Measurements from ENCODE around the gene TRAF2. TPM values are rescaled to one million over a fixed set of nuclear protein-coding genes. Genes with fewer than 3 reads are reported as not detected.

The TRAF2 gene
- total and polyA plus RNA-seq, 2 of the 13 experiments (the other 11 are each of a cell fraction or from before 2014, with no cell fraction given): 12.4 to 13.6 TPM

- TF ChIP-seq BRCA1 (CRISPR knock-in tag; IDR thresholded peaks at IDR 0.05): no peak
- no peak for TF ChIP-seq SP5 (CRISPR knock-in tag; IDR thresholded peaks at IDR 0.05; ENCODE audit: borderline replicate concordance, low read depth)
- TF ChIP-seq, protein P1, sequence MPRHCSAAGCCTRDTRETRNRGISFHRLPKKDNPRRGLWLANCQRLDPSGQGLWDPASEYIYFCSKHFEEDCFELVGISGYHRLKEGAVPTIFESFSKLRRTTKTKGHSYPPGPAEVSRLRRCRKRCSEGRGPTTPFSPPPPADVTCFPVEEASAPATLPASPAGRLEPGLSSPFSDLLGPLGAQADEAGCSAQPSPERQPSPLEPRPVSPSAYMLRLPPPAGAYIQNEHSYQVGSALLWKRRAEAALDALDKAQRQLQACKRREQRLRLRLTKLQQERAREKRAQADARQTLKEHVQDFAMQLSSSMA (CRISPR knock-in tag; IDR thresholded peaks at IDR 0.05): no peak
- peak; percentile 2; the same call in 1 of the 2 replicates for TF ChIP-seq RAD21 (CRISPR knock-in tag; IDR thresholded peaks at IDR 0.05)
- 0 out of 2 replicates have a peak, but pooled peaks have one; percentile 23 for TF ChIP-seq ZNF44 (CRISPR knock-in tag; IDR thresholded peaks at IDR 0.05)
- TF ChIP-seq, protein P2, sequence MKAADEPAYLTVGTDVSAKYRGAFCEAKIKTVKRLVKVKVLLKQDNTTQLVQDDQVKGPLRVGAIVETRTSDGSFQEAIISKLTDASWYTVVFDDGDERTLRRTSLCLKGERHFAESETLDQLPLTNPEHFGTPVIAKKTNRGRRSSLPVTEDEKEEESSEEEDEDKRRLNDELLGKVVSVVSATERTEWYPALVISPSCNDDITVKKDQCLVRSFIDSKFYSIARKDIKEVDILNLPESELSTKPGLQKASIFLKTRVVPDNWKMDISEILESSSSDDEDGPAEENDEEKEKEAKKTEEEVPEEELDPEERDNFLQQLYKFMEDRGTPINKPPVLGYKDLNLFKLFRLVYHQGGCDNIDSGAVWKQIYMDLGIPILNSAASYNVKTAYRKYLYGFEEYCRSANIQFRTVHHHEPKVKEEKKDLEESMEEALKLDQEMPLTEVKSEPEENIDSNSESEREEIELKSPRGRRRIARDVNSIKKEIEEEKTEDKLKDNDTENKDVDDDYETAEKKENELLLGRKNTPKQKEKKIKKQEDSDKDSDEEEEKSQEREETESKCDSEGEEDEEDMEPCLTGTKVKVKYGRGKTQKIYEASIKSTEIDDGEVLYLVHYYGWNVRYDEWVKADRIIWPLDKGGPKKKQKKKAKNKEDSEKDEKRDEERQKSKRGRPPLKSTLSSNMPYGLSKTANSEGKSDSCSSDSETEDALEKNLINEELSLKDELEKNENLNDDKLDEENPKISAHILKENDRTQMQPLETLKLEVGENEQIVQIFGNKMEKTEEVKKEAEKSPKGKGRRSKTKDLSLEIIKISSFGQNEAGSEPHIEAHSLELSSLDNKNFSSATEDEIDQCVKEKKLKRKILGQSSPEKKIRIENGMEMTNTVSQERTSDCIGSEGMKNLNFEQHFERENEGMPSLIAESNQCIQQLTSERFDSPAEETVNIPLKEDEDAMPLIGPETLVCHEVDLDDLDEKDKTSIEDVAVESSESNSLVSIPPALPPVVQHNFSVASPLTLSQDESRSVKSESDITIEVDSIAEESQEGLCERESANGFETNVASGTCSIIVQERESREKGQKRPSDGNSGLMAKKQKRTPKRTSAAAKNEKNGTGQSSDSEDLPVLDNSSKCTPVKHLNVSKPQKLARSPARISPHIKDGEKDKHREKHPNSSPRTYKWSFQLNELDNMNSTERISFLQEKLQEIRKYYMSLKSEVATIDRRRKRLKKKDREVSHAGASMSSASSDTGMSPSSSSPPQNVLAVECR (CRISPR knock-in tag; IDR thresholded peaks at IDR 0.05; ENCODE audit: borderline replicate concordance): 0 out of 2 replicates have a peak, but pooled peaks have one; percentile 7
- 0 out of 2 replicates have a peak, but pooled peaks have one; percentile 18 for TF ChIP-seq TOE1 (CRISPR knock-in tag; IDR thresholded peaks at IDR 0.05)
- no peak for TF ChIP-seq GATA4 (IDR thresholded peaks at IDR 0.05; ENCODE audit: borderline replicate concordance, low read depth)
- no peak for TF ChIP-seq ZNF609 (CRISPR knock-in tag; IDR thresholded peaks at IDR 0.05; ENCODE audit: borderline replicate concordance)
- no peak for TF ChIP-seq ZNF570 (CRISPR knock-in tag; IDR thresholded peaks at IDR 0.05; ENCODE audit: borderline replicate concordance)
- no peak for TF ChIP-seq ASH2L (IDR thresholded peaks at IDR 0.05; ENCODE audit: insufficient read length, low read depth, low read length)
- TF ChIP-seq TARDBP (CRISPR knock-in tag; IDR thresholded peaks at IDR 0.05): no peak
- no peak for TF ChIP-seq ZMYM2 (CRISPR knock-in tag; IDR thresholded peaks at IDR 0.05)
- TF ChIP-seq YEATS2 (CRISPR knock-in tag; IDR thresholded peaks at IDR 0.05; ENCODE audit: borderline replicate concordance): no peak
- TF ChIP-seq BCL3 (CRISPR knock-in tag; IDR thresholded peaks at IDR 0.05): 0 out of 2 replicates have a peak, but pooled peaks have one; percentile 17
- 0 out of 2 replicates have a peak, but pooled peaks have one; percentile 18 for TF ChIP-seq HNRNPL (IDR thresholded peaks at IDR 0.05; ENCODE audit: low read depth, low read length)
- TF ChIP-seq MTA1 (CRISPR knock-in tag; IDR thresholded peaks at IDR 0.05; ENCODE audit: borderline replicate concordance): 0 out of 2 replicates have a peak, but pooled peaks have one; percentile 41
Measured at GRCh38 chr9:136943291-136944211, 57.2 kb downstream of the TRAF2 start (continued).
